Bone marrow (tissue), 2 donors: ENCODE results near the gene EPN1.
A peak's percentile ranks its signal among the peaks of the same experiment; 100 is the strongest.

Source experiments
- DNase-seq, 2 donors: peaks; one replicate each; lab custom pipeline; 2025; lab: John Stamatoyannopoulos, UW

EPN1 gene

DNA sequence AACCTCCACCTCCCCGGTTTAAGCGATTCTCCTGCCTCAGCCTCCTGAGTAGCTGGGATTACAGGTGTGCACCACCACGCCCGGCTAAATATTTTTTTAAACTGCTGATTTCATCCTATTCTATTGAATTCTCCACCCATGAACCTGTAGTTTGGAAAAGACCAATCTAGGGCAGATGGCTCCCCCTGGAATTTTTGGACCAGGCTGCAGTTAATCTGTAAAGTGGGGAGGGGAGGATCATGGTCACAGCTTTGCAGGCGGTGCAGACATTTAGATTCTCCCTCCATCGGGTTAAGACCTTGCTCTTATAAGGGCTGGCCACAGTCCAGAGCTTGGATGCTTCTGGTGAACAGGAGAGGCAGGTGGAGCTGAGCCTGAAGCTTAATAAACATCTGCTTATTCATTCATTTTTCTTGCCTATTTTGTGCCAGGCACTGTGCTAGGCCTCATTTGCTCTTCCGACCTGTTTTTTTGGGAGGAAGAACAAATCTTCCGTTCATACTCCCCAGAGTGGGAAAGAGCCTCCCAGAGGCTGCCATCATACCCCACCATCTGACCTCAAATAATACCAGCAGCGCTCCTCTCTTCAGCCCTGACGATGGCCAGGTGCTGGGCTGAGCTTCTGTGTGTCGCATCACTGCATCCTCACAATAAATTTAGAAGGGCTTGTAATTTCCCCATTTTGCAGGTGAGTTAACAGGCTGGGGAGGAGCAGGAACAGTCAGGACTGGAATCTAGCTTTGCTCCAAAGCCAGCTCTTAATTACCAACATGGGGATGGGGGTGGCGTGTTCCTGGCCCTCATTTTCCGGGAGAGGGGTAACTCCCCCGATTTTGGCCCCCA is 27.9 kb upstream of the EPN1 start:
- DNase-seq: no peak

DNA sequence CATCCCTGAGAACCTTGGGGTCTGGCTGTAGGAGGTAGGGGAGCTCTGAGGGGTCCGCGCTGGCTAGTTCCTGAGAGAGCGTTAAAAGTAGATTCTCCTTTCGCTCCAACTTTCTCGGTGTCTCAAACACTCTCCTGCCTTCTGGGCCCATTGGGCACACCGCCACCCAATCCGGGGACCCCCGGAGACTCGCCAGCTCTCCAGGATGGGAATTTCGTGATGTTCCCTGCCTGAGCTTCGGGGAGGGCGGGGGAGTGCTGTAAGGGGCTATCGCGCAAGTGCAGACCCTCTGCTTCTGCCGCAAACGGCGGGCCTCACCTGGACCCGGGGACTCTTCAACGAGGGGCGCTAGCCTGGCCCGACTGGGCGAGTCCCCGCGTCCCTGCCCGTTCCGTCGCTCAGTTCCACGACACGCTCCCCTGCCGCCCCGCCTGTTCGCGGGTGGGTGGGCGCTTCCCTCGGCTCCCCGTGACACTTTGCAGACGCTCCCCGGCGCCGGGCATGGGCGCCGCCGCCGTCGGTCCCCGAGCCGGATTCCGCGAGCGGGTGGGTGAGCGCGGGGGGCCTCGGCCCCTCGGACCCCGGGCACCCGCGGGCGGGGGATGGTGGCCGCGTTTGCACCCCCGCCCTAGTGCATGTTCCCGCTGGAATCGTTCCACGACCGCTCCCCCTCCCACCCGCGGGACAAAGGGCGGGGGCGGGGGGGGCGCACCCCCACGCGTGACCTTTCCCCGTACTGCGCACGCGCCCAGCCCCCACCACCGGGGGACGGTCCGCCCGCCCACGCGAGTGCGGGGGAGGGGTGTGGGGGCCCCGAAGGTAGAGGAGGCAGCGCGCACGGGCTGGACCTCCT is 27.1 kb upstream of the EPN1 start, which contains the start of gene CCDC106:
CCDC106 (plus strand) TSS at position 481 of the 853 bp plus-strand sequence. CDS start 835 bp downstream, outside the sequence.
- DNase-seq: peak in 1 of 2 donors; percentile 64

DNA sequence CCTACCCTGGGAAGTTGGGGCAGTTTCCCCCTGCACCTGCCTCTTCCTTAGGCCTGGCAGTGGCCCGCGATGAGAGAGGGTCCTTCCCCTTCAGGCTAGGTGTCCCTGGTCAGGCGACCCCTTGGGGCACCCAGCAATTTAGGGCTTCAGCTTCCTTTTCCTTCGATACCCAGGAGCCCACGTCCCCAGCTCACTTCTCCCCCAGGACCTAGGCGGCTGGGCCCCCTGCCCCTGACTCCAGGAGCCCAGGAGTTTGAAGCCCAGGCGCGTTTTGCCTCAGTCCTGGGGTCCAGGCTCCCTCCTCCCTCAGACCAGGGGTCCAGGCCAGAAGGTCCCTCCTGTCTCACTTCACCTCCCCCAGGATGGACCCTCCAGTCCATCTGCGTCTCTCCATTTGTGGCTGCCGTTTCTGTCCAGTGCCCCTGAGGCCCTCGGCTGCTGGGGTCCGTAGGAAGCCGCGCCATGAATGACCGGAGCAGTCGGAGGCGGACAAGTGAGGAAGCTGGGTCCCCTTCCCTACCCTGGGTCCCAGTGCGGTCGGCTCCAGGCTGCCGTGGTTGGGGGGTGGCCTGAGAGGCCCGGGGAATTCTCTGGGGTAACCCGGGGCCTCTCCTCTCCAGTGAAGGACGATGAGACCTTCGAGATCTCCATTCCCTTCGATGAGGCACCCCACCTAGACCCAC is 26.3 kb upstream of the EPN1 start:
- peak in 1 of 2 donors; percentile 23 for DNase-seq

DNA sequence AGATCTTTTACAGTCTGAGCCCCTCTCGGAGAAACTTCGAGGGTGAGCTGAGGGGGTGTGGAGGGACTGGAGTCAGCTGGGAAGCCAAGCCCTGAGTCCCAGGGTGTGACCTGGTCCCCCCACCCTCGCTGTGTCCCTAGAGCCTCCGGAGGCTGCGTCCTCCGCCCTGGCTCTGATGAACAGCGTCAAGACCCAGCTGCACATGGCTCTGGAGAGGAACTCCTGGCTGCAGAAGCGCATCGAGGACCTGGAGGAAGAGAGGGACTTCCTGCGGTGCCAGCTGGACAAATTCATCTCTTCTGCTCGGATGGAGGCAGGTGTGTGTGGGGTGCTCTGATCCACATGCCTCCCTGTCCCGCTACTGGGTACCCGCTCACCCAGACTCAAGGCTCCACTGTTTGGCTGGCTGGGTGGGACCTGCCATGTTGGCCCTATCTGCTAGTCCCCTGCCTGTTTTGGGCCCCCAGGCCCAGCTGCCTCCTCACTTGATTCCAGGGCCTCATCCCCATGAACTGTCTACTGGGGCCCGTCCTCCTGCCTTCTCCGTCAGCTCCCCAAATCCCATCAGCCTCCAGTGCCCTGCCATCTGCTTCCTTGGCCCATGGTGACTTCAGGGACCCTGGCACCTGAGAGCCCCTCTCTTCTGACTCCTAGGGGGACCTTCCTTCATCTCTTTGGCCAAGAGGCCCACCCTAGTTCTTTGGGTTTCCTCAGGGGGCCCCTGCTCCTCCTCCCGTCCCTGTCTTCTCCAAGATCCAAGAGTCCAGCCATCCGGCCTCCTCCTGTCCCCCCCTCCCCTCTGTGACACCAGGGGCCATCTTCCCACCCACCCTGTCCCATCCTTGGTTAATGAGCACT is 25.5 kb upstream of the EPN1 start:
- DNase-seq: no peak

DNA sequence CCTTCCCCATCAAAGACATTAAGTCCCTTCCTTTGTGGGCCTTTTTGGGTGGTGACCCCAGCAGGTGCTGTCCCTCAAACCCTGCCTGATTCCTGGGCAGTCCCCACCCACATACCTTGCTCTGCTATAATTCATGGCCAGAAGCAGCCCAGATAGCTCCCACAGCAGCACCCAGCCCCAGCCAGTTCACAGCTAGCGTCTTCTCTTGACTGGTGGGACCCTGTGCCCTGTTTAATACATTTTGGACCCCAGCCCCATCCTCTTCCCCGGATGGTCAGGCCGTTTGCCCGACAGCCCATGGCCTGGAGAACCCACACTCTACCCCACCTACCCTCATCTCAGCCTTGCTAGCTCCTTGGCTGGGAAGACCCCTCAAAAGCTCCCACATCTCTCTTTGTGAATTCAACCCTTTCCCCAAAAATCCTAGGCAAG is 24.9 kb upstream of the EPN1 start:
- DNase-seq: no peak

DNA sequence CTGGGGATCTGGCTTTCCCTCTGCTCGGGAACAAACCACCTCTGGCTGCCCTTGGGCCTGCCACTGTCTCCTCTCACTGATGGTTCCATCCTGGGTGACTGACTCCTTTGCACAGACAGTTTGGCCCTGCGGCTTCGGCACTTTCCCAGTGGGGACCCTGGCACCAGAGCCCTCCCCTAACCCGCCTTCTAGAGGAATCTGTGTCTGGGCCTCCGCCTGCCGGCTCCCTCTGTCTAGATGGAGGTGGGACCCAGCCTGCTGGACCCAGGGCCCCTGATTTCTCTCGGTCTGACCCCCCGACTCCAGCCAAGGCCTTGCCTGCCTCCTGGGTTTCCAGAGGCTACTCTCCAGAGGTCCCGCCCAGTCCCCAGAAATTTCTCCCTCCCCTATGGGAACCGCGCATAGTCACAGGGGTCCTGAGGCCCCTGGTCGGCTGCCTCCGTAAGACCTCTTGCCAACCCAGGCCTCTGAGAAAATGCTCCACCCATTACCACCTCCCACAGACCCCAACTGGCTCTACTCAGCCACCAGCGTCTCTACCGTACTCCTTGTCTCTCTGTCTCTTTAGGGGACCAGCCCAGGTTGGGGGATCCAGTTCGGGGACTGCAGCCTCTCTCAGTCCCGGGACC is 24.3 kb upstream of the EPN1 start:
- no peak for DNase-seq

DNA sequence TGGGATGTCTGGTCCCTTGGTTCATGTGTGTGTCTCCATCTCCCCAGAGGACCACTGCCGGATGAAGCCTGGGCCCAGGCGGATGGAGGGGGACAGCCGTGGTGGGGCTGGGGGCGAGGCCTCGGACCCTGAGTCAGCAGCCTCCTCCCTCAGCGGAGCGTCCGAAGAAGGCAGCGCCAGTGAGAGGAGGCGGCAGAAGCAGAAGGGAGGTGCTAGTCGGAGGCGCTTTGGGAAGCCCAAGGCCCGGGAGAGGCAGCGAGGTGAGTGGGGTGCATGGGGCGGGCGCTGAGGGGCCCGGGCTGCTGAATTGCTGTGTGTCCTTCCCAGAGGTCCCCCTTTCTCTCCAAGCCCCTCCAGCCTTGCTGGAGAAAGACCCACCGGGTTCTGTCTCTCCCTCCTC is 23.8 kb upstream of the EPN1 start:
- no peak for DNase-seq

DNA sequence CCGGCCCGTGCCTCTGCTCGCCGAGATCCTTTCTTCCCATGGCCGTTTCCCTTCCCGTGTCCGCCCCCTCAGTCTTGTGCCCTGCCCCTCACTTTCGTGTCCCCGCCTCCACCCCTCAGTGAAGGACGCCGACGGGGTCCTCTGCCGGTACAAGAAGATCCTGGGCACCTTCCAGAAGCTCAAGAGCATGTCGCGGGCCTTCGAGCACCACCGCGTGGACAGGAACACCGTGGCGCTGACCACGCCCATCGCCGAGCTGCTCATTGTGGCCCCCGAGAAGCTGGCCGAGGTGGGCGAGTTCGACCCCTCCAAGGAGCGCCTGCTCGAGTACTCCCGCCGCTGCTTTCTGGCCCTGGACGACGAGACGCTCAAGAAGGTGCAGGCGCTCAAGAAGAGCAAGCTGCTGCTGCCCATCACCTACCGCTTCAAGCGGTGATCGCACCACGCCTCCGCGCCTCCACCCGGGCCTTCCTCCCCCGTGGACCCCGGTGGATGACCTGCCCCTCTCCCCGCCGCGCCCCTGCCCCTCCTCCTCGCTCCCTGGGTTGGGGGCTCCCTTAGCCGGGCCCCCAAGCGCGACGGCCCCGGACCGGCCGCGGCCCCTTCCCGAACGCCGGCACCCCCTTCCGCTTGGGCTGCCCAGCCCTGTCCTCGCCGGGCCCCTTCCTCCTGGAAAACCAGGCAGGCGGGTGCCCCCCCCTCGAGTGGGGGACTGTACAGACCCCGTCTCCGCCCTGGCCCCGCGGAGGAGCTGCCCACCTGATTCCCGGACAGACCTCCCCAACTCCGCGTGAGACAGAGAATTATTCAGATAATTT is 22.5 kb upstream of the EPN1 start:
- DNase-seq: no peak

DNA sequence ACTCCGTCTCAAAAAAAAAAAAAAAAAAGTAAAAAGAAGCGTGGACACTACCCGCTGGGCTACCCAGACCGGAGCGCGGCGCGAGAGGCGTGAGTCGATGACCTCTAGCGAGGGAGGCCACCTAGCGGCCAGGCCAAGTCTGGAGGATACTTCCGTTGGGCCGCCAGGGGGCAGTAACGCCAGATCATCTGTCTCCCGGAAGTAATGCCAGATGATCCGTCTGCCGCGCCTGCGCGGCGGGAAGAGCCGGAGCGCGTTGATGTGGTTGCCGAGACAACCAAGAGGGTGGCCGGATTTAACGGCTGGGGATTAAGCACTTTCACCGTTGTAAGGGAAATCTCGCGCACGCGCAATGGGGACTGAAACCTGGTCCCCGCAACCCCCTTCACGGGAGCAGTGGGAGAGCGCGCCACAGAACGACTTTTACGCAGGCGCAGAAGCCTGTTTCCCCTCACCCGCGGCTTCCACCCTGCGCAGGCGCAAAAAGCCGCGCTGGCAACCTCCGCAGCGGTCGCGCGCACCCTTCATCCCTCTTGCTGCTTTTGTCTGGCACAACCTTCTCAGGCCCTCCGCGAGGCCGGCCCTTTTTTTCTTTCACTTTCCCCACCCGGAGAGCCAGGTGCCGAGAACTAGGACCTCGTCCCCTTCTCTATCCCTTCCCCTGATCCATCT is 21.2 kb upstream of the EPN1 start:
- peak; percentile 97 to 100 for DNase-seq

DNA sequence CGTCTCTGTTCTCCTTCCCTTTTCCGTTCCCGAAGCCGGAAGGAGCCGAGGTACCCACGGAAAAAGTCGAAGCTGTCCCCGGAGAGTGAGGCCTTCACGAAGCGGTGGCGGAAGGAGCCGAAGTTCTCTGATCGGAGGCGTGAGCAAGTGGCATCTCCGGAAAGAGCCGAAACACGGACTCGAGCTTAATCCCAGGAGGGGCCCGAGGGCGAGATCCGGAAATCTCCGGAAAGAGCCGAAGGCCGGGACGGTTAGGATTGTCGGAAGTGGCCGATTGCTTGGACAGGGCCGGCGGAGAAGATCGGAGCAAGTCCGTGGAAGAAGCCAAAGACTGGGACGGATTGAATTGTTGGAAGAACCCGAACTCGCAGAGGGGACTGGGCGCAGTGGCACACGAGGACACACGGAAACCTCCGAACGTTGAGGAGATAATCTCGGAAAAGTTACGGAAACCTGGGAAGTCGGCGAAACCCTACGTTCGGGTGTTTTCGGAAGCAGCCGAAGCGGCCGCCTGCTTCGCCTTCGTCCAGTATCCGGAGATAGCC is 20.6 kb upstream of the EPN1 start:
- DNase-seq: peak; percentile 98 to 99

DNA sequence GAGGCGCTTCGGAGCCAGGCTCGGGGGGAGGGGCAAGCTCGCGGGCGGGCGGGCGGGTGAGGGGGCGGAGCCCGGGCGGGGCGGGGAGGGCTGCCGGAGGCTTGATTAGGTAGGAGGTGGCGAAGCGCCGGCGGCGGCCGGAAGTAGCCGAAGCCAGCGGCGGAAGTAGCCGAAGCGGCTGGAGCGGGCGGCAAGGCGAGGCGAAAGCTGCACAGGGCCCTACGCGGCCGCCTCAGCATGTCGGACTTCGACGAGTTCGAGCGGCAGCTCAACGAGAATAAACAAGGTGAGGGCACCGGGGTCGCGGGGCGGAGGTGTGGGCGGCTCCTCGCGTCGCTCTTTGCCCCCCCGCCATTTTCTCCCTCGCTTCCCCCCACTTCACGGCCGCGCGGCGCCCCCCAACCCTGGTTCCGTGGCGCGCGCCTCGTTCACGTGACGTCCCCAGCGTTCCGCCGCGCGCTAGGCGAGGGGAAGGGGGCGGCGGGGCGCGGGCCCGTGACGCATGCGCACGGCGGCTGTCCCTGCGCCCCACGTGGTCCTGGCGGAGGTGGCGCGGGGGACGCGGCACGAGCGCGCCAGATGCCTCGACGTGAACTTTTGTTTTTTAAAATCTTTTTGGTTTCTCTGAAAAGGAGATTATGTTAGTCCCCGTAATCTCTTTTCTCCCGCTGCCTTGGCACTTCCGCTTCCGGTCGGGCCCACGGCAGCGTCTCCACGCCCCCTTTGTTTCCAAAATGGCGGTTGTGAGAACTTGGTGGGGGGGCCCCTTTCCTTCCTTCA is 20.0 kb upstream of the EPN1 start, which contains the start of gene U2AF2:
U2AF2 (plus strand) TSS at position 168 of the 780 bp plus-strand sequence; CDS start at position 238, 70 bp downstream.
- peak; percentile 49 to 80 for DNase-seq

DNA sequence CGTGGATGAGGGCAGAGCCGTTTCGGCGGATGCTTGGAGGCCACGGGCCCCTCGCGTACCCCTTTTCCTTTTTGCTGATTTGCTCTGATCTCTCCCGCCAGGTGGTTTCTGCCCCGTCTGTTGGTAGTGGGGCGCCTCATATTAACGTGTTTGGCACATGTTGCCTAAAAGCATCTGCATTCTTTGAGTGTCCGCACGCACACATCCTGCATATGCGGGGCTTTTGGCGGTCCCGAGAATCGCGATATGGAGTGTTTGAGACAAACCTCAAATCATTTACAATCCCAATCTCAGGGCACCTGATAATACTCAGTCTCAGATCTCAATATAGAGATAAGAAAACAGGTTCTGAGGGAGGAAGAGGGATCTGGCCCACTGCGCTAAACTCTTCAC is 19.4 kb upstream of the EPN1 start:
- DNase-seq: no peak

DNA sequence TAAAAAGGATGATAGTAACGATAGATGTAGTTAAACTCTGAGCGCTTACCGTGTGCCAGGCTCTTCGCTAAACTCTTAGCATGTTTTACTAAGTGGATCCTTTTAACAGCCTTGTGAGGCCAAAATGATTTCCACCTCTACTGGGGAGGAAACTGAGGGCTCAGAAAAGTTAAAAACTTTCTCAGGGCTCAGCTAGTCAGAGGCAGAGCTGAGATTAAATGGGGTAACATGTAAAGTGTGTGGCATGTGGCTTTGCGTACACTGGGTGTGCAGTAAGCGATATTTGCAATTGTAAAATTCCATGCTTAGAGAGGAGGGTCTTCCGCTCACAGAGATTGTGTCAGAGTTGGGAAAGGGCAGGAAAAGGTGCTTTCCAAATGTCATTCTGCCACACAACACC is 18.5 kb upstream of the EPN1 start:
- no peak for DNase-seq

DNA sequence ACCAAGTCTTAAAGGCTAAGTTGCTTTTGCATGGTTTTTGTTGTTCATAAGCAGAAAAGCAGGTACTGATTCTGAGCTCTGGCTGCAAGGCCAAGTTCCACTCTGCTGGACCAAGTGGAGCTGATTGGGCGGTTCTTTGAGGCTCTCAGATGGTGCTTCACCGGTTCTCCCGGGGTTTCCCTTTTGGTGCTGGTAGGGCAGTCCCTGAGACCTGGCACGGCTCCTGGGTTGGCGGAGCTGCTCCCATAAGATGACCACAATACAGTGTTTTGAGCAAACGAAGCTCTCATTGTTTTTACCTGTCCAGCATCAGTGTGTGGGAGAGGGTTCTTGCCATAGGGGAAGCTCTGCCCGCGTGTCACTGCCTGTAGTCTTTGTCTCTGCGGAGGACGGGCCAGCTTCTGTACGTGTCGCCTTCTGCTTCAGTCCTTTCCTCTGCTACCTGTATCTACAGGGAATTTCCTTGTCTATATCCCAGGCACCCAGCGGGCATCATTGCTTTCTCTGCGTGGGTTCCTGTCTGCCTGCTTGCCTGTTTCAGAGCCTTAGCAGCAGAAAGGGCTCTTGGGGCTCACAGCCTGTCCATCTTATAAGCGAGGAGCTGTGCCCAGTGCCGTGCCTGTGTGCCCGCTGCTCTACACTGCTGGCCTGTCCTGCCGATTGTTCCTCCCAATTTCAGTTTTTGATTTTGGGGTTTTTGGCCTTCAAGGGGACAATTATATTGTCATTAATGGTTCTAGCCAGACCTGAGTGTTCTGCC is 17.9 kb upstream of the EPN1 start:
- no peak for DNase-seq

DNA sequence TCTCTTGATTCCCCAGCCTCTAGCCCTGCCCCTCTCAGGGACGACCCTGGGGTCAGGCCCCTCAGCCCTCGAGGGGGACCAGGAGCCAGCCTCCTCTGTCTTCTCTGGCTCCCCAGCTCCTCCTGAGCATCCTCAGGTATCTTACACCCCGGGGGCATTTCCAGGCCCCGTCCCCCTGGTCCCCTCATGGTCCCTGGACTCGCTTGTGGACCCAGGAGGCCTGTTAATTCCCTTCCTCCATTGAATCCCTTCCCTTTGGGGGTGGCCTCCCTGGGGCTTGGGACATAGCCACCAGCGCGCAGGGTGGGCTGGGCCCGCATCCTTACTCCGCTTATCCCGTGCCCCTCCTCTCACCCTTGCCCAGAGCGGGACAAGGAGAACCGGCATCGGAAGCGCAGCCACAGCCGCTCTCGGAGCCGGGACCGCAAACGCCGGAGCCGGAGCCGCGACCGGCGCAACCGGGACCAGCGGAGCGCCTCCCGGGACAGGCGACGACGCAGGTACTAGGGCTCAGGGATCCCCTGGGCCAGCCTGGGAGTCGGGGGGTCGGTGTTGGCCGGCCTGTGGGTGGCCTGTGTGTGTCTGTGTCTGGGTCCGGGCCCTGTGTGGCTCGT is 16.1 kb upstream of the EPN1 start:
- no peak for DNase-seq

DNA sequence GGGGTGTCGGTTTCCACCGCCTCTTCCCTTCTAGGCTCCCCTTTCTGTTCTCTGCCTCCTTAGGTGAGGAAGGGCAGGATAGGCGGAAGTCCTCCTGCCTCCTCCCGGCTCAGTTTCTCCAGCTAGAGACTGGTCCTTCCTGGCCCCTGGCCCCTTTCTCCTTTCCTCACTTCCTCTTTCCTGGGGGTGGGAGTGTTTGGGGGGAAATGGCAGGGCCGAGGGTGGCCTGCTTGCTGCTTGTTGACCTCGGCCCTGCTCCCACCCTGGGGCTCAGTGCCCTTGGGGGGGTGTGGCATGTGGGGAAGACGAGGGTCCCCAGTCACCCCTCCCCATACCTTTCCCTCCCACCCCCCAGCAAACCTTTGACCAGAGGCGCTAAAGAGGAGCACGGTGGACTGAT is 15.2 kb upstream of the EPN1 start:
- DNase-seq: no peak

DNA sequence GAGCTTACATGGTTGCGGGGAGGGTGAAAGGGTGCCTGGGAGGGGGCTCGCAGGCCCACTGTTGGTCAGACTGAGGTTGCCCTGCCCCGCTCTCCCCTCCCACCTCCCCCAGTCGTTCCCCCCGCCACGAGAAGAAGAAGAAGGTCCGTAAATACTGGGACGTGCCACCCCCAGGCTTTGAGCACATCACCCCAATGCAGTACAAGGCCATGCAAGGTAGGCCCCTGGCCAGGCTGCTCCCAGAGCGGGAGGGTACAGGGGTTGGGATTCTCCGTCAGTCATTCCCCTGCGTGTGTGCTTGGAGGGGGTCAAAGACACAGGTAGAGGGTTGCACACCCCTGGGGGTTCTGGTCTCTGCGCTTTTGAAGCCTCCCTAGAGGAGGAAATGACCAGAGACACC is 14.6 kb upstream of the EPN1 start:
- DNase-seq: no peak
